ENCODE data around the gene NR4A1.

NR4A1 gene

DNA sequence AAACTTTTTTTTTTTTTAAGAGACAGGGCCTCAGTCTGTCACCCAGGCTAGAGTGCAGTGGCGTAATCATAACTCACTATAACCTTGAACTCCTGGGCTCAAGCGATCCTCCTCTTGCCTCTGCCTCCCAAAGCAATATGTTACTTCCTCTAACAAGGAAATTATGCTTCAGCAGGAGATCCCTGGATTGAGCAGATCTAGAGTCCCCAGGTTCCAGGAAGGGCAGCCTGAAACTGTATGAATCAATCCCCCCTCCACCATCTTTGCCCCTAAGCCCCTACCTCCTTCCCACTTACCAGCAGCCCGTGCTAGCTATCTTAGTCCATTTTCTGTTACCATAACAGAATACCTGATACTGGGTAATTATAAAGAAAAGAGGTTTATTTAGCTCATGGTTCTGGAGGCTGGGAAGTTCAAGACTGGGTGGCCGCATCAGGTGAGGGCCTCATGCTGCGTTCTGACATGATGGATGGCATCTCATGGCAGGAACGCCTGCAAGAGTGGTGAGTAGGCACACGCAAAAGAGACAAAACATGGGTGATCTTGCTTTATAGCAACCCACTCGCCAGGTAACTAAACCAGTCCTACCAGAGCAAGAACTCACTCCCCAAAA lies 39.5 kb upstream of the NR4A1 start:
- in situ Hi-C loops (cut with MboI; ENCODE audit: low sequenced_read_pairs, unreplicated experiment), result no loop called here
- TF ChIP-seq, protein P1, sequence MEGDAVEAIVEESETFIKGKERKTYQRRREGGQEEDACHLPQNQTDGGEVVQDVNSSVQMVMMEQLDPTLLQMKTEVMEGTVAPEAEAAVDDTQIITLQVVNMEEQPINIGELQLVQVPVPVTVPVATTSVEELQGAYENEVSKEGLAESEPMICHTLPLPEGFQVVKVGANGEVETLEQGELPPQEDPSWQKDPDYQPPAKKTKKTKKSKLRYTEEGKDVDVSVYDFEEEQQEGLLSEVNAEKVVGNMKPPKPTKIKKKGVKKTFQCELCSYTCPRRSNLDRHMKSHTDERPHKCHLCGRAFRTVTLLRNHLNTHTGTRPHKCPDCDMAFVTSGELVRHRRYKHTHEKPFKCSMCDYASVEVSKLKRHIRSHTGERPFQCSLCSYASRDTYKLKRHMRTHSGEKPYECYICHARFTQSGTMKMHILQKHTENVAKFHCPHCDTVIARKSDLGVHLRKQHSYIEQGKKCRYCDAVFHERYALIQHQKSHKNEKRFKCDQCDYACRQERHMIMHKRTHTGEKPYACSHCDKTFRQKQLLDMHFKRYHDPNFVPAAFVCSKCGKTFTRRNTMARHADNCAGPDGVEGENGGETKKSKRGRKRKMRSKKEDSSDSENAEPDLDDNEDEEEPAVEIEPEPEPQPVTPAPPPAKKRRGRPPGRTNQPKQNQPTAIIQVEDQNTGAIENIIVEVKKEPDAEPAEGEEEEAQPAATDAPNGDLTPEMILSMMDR (IDR thresholded peaks at IDR 0.05; ENCODE audit: borderline replicate concordance, control extremely low read depth, extremely low read depth, insufficient read depth, missing control alignments), result no peak
- no peak for DNase-seq (ENCODE audit: low spot score)

DNA sequence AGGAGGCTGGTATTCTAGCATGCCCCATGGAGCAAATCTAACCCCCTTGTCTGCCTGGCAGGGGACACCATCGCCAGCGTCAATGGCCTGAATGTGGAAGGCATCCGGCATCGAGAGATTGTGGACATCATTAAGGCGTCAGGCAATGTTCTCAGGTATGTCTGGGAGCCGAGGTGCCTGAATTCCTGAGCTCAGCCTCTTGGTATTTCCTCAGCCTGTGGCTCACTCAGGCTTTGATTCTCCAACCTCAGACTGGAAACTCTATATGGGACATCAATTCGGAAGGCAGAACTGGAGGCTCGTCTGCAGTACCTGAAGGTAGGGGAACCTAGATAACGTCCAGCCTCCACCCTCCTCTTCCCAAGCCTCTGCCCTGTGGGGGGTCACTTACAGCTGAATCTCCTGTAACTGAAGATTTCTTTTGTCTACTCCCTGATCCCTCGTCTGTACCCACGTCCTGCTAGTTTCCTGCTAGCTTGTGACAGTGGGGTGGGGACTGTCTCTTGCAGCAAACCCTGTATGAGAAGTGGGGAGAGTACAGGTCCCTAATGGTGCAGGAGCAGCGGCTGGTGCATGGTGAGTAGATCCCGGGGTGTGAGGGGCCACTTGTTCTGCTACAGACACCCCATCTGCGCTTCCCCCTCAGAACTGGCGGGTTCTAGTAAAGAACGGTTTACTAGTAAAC lies 37.5 kb upstream of the NR4A1 start:
- TF ChIP-seq, protein P1 (IDR thresholded peaks at IDR 0.05; ENCODE audit: borderline replicate concordance, control extremely low read depth, extremely low read depth, insufficient read depth, missing control alignments), result no peak
- in situ Hi-C loops (cut with MboI; ENCODE audit: low sequenced_read_pairs, unreplicated experiment), result no loop called here
- DNase-seq (ENCODE audit: low spot score), result no peak

DNA sequence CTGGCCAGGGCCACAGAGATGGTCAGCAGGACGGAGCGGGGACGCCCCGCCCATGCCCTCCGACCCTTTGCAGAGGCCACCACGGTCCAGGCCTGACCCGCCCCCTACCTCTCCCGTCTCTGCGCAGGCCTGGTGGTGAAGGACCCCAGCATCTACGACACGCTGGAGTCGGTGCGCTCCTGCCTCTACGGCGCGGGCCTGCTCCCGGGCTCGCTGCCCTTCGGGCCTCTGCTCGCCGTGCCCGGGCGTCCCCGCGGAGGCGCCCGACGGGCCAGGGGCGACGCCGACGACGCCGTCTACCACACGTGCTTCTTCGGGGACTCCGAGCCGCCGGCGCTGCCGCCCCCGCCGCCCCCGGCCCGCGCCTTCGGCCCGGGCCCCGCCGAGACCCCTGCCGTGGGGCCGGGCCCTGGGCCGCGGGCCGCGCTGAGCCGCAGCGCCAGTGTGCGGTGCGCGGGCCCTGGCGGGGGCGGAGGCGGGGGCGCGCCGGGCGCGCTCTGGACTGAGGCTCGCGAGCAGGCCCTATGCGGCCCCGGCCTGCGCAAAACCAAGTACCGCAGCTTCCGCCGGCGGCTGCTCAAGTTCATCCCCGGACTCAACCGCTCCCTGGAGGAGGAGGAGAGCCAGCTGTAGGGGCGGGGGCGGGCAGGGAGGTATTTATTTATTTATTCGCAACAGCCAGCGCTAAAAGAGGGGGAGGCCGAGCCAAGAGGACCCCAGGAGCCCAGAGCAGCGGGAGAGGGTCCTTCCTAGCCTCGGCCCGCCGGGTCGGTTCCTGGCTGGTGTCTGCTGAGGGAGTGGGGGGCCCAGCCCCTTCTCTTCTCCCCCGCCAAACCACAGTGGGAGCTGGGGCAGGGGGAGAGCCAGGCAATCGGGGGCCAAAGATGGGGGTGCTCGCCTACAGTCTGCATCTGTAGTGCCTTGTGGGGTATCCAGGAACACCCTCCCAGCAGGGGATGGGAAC lies 36.4 kb upstream of the NR4A1 start:
- TF ChIP-seq, protein P1 (IDR thresholded peaks at IDR 0.05; ENCODE audit: borderline replicate concordance, control extremely low read depth, extremely low read depth, insufficient read depth, missing control alignments), result no peak
- DNase-seq (ENCODE audit: low spot score), result no peak
- in situ Hi-C loops (cut with MboI; ENCODE audit: low sequenced_read_pairs, unreplicated experiment), result no loop called here

DNA sequence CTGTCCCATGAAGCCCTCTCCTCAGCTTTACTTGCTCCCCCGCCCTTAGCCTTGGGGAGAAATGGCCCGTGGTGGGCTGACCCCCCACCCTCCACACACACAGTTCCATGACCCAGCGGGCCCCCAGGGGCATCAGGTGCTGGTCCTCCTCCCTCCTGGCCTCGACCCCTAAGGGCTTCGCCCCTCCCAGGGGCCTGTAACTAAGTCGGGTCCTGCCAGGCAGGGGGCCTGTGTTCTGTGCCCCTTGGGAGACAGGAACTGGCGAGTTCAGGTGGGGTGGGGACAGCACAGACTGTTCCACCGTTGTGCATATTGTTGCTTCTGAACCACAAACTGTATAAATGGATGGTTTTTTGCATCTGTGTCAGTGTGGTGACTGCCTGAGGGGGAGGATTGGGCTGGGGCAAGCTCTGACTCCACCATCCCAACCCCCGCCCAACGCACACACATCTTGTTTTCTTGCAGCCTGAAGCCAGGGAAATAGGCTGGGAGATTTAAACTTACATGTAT lies 35.7 kb upstream of the NR4A1 start:
- no peak for DNase-seq (ENCODE audit: low spot score)
- in situ Hi-C loops (cut with MboI; ENCODE audit: low sequenced_read_pairs, unreplicated experiment), result no loop called here
- TF ChIP-seq, protein P1 (IDR thresholded peaks at IDR 0.05; ENCODE audit: borderline replicate concordance, control extremely low read depth, extremely low read depth, insufficient read depth, missing control alignments), result no peak

DNA sequence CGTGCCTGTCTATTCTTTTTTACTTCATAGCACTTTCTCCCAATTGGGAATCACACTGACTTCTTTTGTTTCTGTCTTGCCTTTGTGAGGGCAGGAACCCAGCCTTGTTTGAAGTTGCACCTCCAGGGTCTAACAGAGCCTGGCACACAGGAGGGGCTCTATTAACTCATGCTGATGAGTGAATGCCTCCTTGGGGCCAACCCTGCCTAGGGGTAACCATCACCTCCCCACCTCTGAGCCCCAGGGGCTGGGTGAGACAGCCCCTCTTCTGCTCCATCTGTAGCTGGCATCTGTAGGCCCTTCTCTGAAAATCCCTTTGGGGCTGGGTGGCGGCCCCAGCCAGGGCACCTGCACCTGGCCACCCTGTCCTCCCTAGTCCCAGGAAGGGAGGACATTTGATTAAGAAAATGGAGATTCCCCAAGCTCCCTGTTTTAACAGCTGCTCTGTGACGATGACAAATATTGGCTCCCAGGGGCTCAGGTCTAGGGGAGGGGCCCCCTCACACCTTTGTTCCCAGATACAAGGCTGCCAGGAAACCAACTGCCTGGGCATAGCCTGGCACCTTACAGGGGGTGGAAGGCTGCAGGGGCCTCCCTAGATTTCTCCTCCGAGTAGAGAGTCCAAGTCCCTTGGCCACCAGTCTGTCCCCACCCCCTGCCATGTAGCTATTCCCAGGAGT lies 32.7 kb upstream of the NR4A1 start:
- DNase-seq (ENCODE audit: low spot score), result no peak
- in situ Hi-C loops (cut with MboI; ENCODE audit: low sequenced_read_pairs, unreplicated experiment), result no loop called here
- TF ChIP-seq, protein P1 (IDR thresholded peaks at IDR 0.05; ENCODE audit: borderline replicate concordance, control extremely low read depth, extremely low read depth, insufficient read depth, missing control alignments), result no peak

All from GM13976 (cell line).